Measurements from ENCODE around the gene GLE1.

The GLE1 gene

DNA sequence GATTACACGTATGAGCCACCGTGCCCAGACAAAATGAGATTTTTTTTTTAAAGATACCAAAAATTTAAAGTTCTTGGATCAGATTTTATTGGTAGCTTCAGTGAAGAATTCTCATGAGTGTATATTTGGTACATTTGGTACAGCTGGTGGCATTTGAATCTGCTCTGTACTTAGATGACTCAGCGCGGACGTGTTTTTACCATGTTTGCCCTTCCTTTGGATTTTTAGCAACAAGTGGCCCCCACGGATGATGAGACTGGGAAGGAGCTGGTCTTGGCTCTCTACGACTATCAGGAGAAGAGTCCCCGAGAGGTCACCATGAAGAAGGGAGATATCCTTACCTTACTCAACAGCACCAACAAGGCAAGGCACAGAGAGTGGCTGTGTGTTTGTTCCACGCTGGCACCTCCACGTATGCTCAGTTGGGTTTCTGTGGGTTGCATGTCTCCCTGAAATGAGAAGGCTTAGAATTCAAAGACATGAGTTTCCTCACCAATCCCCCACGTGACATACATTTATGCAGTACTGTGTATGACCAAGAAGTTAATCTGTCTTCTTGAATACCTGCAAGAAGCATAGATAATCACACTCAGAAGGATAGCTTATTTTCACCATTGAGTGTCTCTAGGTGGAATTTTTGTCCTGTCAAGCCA lies 84.2 kb downstream of the GLE1 start:
- DNase-seq (ENCODE audit: low read depth in 4 of 4, low spot score in 1 of 4), result no peak
